ENCODE data around the gene SPATA2L.
"Not testable (repeated sequence)": the region's sequence is repeated elsewhere in the genome, so short reads cannot be mapped to it uniquely, and the experiment has no call there.

Gene SPATA2L

GRCh38 chr16:89709166-89709565, 7.7 kb upstream of the SPATA2L start:
- DNase-seq (ENCODE audit: extremely low read depth in 1 of 2, low read depth in 1 of 2), result no peak

- no peak for DNase-seq (ENCODE audit: extremely low read depth in 1 of 2, low read depth in 1 of 2)
Observed at GRCh38 chr16:89708481-89708931, 7.0 kb upstream of the SPATA2L start.

DNA sequence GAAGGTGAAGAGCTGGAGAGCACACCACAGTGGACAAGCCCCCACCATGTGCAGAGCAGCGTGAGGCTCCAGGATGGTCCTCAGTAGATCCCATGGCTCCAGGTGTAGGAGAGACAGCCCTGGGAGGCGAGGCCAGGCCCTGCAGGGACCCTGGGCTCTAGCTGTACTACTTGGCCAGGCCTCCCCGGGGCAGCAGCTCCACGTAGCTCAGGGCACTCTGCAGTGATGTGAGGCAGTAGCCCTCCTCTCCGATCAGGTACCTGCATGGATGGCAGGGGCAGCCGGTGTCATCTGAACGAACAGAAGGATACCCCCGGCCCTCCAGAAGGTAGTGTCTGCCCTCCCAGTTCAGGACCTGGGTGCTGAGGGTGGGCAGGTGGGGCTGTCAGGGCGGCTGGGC, 6.2 kb upstream of the SPATA2L start:
- DNase-seq (ENCODE audit: extremely low read depth in 1 of 2, low read depth in 1 of 2), result no peak

- no peak for DNase-seq (ENCODE audit: extremely low read depth in 1 of 2, low read depth in 1 of 2)
Observed at GRCh38 chr16:89706518-89707260, 5.2 kb upstream of the SPATA2L start.

GRCh38 chr16:89705006-89705405, 3.5 kb upstream of the SPATA2L start:
- no peak for DNase-seq (ENCODE audit: extremely low read depth in 1 of 2, low read depth in 1 of 2)

- no peak for DNase-seq (ENCODE audit: extremely low read depth in 1 of 2, low read depth in 1 of 2)
Observed at GRCh38 chr16:89704281-89704680, 2.8 kb upstream of the SPATA2L start.

GRCh38 chr16:89700649-89701424, 668 bp downstream of the SPATA2L start:
- DNase-seq (ENCODE audit: extremely low read depth in 1 of 2, low read depth in 1 of 2), result peak in 1 of 2 donors; percentile 27

DNA sequence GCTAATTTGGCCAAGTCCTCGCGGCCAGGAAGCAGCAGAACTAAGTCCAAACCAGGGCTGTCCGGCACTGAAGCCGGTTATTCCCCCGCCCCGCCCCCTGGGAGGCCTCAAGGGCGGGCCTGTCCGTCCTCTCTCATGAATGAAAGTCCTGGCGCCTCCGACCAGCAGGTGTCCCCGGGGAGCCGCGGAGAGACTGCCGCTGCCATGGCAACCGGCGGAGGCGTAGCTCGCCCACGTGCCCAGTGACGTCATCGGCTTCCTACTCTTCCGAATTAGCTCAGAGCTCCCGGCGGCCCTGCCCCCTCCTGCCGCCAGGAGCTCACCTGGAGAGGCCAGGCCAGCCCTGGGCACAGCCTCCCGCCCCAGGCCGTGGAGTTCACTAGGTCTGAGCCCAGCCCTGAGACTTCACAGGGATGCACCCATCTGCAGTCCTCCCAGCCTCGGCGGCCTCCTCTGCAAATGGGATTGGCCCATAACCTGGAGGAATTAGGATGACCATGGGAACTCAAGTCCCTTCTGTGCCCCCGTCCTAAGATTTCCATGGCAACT, 1.3 kb downstream of the SPATA2L start:
- peak; percentile 91 to 95 for DNase-seq (ENCODE audit: extremely low read depth in 1 of 2, low read depth in 1 of 2)

GRCh38 chr16:89699629-89700099, 1.8 kb downstream of the SPATA2L start:
- DNase-seq (ENCODE audit: extremely low read depth in 1 of 2, low read depth in 1 of 2), result not testable (repeated sequence)

GRCh38 chr16:89698717-89699116, 2.8 kb downstream of the SPATA2L start:
- DNase-seq (ENCODE audit: extremely low read depth in 1 of 2, low read depth in 1 of 2), result not testable (repeated sequence)

DNA sequence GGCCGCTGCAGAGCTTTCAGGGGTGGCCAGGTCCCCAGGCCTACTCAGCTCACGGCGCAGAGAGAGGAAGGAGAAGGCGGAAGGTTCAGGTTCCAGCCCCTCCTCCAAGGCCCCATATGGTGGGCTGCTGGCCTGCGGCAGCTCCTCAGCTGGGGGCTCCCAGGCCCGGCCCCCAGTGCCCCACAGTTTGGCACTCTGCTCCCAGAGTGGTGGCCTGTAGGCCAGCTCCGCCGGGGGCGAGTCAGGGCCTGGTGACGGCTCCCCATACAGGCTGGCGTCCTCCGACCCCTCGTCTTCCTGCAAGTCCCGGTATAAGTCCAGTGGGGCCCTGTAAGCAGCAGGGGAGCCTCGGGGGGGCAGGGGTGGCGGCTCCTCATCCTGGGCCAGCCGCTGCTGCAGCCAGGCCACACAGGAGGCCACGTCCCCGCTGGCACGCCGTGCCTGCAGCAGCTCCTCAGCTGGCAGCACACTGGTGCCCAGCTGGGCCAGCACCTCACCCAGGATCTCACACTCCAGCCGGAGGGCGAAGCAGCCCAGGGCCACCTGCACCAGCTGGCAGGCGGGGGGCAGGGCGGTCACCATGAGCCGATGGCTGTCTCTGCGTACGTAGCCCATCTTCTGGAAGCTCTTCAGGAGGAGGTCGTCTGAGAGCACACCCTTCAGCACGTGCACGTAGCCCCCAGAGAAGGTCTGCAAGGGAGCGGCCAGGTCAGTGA, 3.7 kb downstream of the SPATA2L start:
- no peak for DNase-seq (ENCODE audit: extremely low read depth in 1 of 2, low read depth in 1 of 2)

- DNase-seq (ENCODE audit: extremely low read depth in 1 of 2, low read depth in 1 of 2), result no peak
Observed at GRCh38 chr16:89697161-89697615, 4.3 kb downstream of the SPATA2L start.

DNA sequence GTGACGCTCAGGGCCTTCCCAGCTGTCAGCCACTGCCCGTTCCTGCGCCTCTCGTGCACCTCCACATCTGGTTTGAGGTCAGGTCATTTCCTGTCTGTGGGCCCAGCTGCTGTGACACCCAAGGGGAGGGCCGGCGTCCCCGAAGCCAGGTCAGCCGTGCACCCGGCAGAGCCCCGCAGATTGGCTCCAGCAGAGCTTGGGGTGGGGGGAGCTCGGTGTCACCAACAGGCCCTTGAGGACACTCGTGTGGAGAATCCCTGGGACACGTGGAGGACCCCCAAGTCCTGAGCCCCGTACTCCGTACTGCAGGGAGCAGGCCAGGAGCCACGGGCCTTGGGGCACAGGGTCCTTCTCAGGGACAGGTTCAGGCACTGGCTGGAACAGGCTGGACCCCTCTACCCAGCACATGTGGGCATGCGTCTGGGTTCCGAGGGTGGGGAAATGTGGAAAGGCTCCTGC, 4.8 kb downstream of the SPATA2L start:
- DNase-seq (ENCODE audit: extremely low read depth in 1 of 2, low read depth in 1 of 2), result no peak

DNA sequence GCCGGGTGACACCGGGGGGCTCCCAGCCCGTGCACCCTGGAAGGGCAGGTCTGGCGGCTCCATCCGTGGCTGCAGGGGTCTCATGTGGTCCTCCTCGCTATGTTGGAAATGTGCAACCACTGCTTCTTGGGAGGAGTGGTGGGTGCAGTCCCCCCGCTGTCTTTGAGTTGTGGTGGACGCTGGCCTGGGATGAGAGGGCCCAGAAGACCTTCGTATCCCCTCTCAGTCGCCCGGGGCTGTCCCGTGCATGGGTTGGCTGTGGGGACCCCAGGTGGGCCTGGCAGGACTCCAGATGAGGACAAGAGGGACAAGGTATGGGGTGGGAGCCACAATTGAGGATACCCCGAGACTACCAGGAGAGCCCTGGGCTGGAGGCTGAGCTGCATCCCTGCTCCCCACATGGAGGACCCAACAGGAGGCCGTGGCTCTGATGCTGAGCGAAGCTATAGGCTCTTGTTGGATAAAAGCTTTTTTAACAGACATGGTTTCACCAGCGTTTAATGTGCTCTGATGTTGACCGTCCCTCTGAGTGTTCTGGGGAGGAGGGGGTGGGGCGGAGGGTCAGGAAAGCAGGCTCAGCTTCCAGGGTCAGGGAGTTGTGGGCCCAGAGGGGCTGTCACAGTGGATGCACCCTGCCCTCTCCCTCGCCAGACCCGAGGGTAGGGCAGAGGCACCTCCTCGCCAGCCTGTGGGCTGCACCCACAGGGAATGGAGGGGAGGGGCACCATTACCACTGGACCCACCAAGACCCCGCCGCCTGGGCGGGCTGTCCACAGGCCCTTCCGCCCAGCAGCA, 5.4 kb downstream of the SPATA2L start:
- DNase-seq (ENCODE audit: extremely low read depth in 1 of 2, low read depth in 1 of 2), result no peak

DNA sequence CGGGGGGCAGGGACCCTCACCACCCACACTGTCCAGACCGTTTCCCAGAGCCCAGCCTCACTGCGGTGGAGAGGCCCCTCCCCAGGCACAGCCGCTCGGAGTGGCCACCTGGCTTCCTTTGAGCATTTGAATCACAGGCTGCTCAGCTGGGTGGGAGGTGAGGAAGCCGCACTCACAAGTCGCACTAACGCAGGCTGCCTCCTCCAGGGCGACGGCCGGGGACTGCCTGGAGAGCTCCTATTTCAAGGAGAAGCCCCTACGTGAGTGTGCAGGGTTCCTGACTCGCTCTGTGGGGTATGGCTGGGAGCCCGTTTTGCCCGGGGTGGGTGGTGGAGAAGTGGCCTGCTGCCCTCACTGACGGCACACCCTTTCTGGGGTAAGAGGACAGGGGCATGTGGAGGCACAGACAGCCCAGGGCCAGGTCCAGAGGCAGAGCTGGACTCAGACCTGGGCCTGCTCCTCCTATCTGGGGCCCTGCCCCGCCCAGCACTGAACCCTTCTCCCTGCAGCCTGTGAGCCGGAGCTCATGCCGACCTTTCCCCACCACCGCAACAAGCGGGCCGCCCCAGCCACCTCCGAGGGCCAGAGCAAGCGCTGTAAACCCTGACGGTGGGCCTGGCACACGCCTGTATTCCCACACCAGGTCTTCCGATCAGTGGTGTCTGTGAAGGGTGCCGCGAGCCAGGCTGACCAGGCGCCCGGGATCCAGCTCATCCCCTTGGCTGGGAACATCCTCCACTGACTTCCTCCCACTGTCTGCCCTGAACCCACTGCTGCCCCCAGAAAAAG, 6.2 kb downstream of the SPATA2L start:
- DNase-seq (ENCODE audit: extremely low read depth in 1 of 2, low read depth in 1 of 2), result no peak

- DNase-seq (ENCODE audit: extremely low read depth in 1 of 2, low read depth in 1 of 2), result not testable (repeated sequence)
Observed at GRCh38 chr16:89694784-89695085, 6.8 kb downstream of the SPATA2L start.

- DNase-seq (ENCODE audit: extremely low read depth in 1 of 2, low read depth in 1 of 2), result no peak
Observed at GRCh38 chr16:89693931-89694783, 7.3 kb downstream of the SPATA2L start.

- no peak for DNase-seq (ENCODE audit: extremely low read depth in 1 of 2, low read depth in 1 of 2)
Observed at GRCh38 chr16:89693289-89693731, 8.2 kb downstream of the SPATA2L start.
